B cell (primary cell): ENCODE data around the gene GRID2. TPM values are rescaled to one million over a fixed set of nuclear protein-coding genes. Genes with fewer than 3 reads are reported as not detected.

Experiments
- ATAC-seq: fragments of 200-7000 bp; cut with Tn5 transposase; one replicate; pipeline ENCODE4 v1.10.0; 2021; ENCODE audit warnings: low read depth, mild to moderate bottlenecking, moderate number of reproducible peaks, moderate library complexity
- CTCF ChIA-PET: fragments of 350-600 bp; sonication (Branson Sonifier 250); formaldehyde crosslinking; loops from one replicate; lab custom pipeline; 2021; ENCODE audit warnings: antibody characterized with exemption, inconsistent platforms; lab: Charles Lee
- POLR2A ChIA-PET: fragments of 350-600 bp; sonication (Branson Sonifier 250); formaldehyde crosslinking; loops from one replicate; lab custom pipeline; 2021; ENCODE audit warnings: antibody characterized with exemption; lab: Charles Lee
- DNase-seq: peaks from one replicate; pipeline ENCODE4 v3.0.0; 2013
- H2AFZ ChIP-seq: 2 replicates; pipeline ENCODE4 v1.6.1; 2012; ENCODE audit warnings: mild to moderate bottlenecking, low read depth, low read length; ENCODE audit not compliant: insufficient read depth, poor library complexity, severe bottlenecking
- H3K27ac ChIP-seq, 2 donors: 1 replicate in 1 of 2; 2 replicates in 1 of 2; pipeline ENCODE4 v1.5.1; 2012 to 2013; ENCODE audit warnings: low read length in 2 of 2, mild to moderate bottlenecking in 2 of 2, moderate library complexity in 1 of 2
- H3K27me3 ChIP-seq, 4 experiments: fragments of 200-600 bp in 1 of 4; sonication (generic) in 1 of 4; replicated peaks in 1 of 4; 1 replicate in 2 of 4; 2 replicates in 2 of 4; pipeline versions ENCODE4 v1.6.1 to v1.7.0; 2013 to 2016; ENCODE audit warnings: low read length in 3 of 4, mild to moderate bottlenecking in 2 of 4, mixed read lengths in 1 of 4, moderate library complexity in 1 of 4; ENCODE audit not compliant: insufficient read depth in 4 of 4, control insufficient read depth in 3 of 4; ENCODE audit errors: control extremely low read depth in 1 of 4
- H3K36me3 ChIP-seq, 2 experiments: replicated peaks in 1 of 2; 1 replicate in 1 of 2; 2 replicates in 1 of 2; pipeline versions ENCODE4 v1.6.1 to v1.7.1; 2013; ENCODE audit warnings: low read length in 1 of 2; ENCODE audit not compliant: insufficient read depth in 2 of 2, control insufficient read depth in 1 of 2; ENCODE audit errors: control extremely low read depth in 1 of 2, extremely low read depth in 1 of 2
- H3K4me1 ChIP-seq, 2 donors: fragments of 200-600 bp in 1 of 2; sonication (generic) in 1 of 2; 1 replicate in 1 of 2; 2 replicates in 1 of 2; pipeline versions ENCODE4 v1.5.1 to v1.6.1; 2013 to 2017; ENCODE audit warnings: low read length in 2 of 2; ENCODE audit not compliant: control insufficient read depth in 2 of 2, insufficient read depth in 2 of 2
- H3K4me2 ChIP-seq: replicated peaks from 2 replicates; pipeline ENCODE3; 2012; ENCODE audit warnings: mild to moderate bottlenecking, low read depth, low read length; ENCODE audit not compliant: poor library complexity, severe bottlenecking
- H3K4me3 ChIP-seq, 5 experiments: fragments of 200-600 bp in 1 of 5; sonication (generic) in 1 of 5; 1 replicate in 3 of 5; 2 replicates in 2 of 5; pipeline versions ENCODE4 v1.5.1 to v1.7.0; 2011 to 2016; ENCODE audit warnings: low read length in 4 of 5, mild to moderate bottlenecking in 4 of 5, low read depth in 2 of 5, control low read depth in 1 of 5, moderate library complexity in 1 of 5; ENCODE audit not compliant: insufficient read depth in 1 of 5; ENCODE audit errors: control extremely low read depth in 1 of 5, extremely low read depth in 1 of 5
- H3K79me2 ChIP-seq: fragments of 200-600 bp; sonication (generic); one replicate; pipeline ENCODE4 v1.6.0; 2016; ENCODE audit warnings: low read length; ENCODE audit not compliant: control insufficient read depth, insufficient read depth
- H3K9ac ChIP-seq: fragments of 200-600 bp; sonication (generic); 2 replicates; pipeline ENCODE4 v1.6.1; 2017; ENCODE audit warnings: mild to moderate bottlenecking, low read length, moderate library complexity
- H3K9me3 ChIP-seq, 3 donors: one replicate each; pipeline versions ENCODE4 v1.6.1 to v1.7.1; 2013; ENCODE audit warnings: low read length in 2 of 3; ENCODE audit not compliant: control insufficient read depth in 2 of 3, insufficient read depth in 1 of 3; ENCODE audit errors: control extremely low read depth in 1 of 3
- H4K20me1 ChIP-seq: 2 replicates; pipeline ENCODE4 v1.6.0; 2012; ENCODE audit warnings: mild to moderate bottlenecking, low read length; ENCODE audit not compliant: insufficient read depth, control insufficient read depth, poor library complexity, severe bottlenecking
- H3K27ac Mint-ChIP-seq: one replicate; pipeline ENCODE4 v1.8.0; 2021; ENCODE audit warnings: mixed read lengths
- H3K27me3 Mint-ChIP-seq: one replicate; pipeline ENCODE4 v1.8.0; 2021; ENCODE audit warnings: mixed read lengths
- H3K4me1 Mint-ChIP-seq: one replicate; pipeline ENCODE4 v1.8.0; 2021; ENCODE audit warnings: mixed read lengths
- H3K4me3 Mint-ChIP-seq: one replicate; pipeline ENCODE4 v1.8.0; 2021; ENCODE audit warnings: mixed read lengths
- H3K9me3 Mint-ChIP-seq: one replicate; pipeline ENCODE4 v1.8.0; 2022; ENCODE audit warnings: mixed read lengths; ENCODE audit not compliant: insufficient read depth
- CTCF ChIP-seq: fragments of 200-600 bp; IDR thresholded peaks from one replicate; pipeline ENCODE4 v1.8.0; 2022; ENCODE audit warnings: antibody characterized with exemption, mild to moderate bottlenecking
- EZH2 ChIP-seq: IDR thresholded peaks from 2 replicates; pipeline ENCODE4 v1.6.1; 2012; ENCODE audit warnings: borderline replicate concordance, low read depth, mild to moderate bottlenecking, moderate library complexity, low read length; ENCODE audit not compliant: insufficient read depth, poor library complexity, severe bottlenecking
- WGBS: methylation state at CpG from one replicate; pipeline ENCODE4 v1.1.5; 2013; ENCODE audit warnings: missing lambda C conversion rate; ENCODE audit not compliant: insufficient coverage; 5-methylcytosine and 5-hydroxymethylcytosine counted together
- intact Hi-C: fragments of 100-400 bp; cut with micrococcal nuclease; formaldehyde crosslinking; loops from one replicate; pipeline ENCODE4 v1.10.0; 2022
- polyA plus RNA-seq: library from polyadenylated mRNA; depleted of rRNA; stranded (reverse); fragments of >200 nt; gene quantifications from 2 replicates; pipeline ENCODE4 v1.2.3, GENCODE V29; 2012
- total RNA-seq, 2 donors: library from RNA; stranded (reverse); fragments of 120-200 nt in 1 of 2; gene quantifications; 1 replicate in 1 of 2; 2 replicates in 1 of 2; pipeline versions ENCODE4 v1.2.3 to v1.2.4, GENCODE V29; 2013 to 2022

GRID2 gene
- total and polyA plus RNA-seq, 2 donors (not counting 1 experiment from before 2014, with no cell fraction given) = not detected

- no peak for ATAC-seq
- Histone ChIP-seq H3K4me3 (no peak overlapping the region), H3K27ac (no peak overlapping the region), H3K36me3 (no peaks in the 10 kb centered on the region), H4K20me1 (no peaks in the 10 kb centered on the region), H3K9me3 (no peaks in the 10 kb centered on the region), H3K4me1 (no peaks in the 10 kb centered on the region), H2AFZ (no peak overlapping the region), H3K9ac (no peak overlapping the region), H3K79me2 (no peaks in the 10 kb centered on the region), H3K4me2 (no peak overlapping the region), H3K27me3 (no peaks in the 10 kb centered on the region)
- no peak for TF ChIP-seq CTCF
- no peak for TF ChIP-seq EZH2
- no peaks in the 10 kb centered on the region for H3K4me1 Mint-ChIP-seq
- intact Hi-C loops = no loop called here
- no peaks in the 10 kb centered on the region for H3K27me3 Mint-ChIP-seq
- ChIA-PET CTCF (no interaction called here), POLR2A (interaction anchor here (0.6 kb wide), 1 partner anchor 1996 kb away, joined by 3 read pairs; no protein-coding TSS in a partner anchor)
- no peak overlapping the region for H3K4me3 Mint-ChIP-seq
- no peak for DNase-seq
- peaks cover 3% of the 10 kb centered on the region for H3K9me3 Mint-ChIP-seq
- no peak overlapping the region for H3K27ac Mint-ChIP-seq
Observed at GRCh38 chr4:92657695-92658094, 353.9 kb downstream of the GRID2 start.

GRCh38 chr4:92658318-92658717 is 354.6 kb downstream of the GRID2 start:
- ChIA-PET POLR2A (interaction anchor here (0.6 kb wide), 1 partner anchor 1996 kb away, joined by 3 read pairs; no protein-coding TSS in a partner anchor), CTCF (no interaction called here)
- Histone ChIP-seq H3K4me3 (no peak overlapping the region), H4K20me1 (no peaks in the 10 kb centered on the region), H3K9ac (no peak overlapping the region), H2AFZ (no peak overlapping the region), H3K9me3 (no peaks in the 10 kb centered on the region), H3K36me3 (no peaks in the 10 kb centered on the region), H3K4me2 (no peak overlapping the region), H3K27ac (no peak overlapping the region), H3K79me2 (no peaks in the 10 kb centered on the region), H3K27me3 (no peaks in the 10 kb centered on the region), H3K4me1 (no peaks in the 10 kb centered on the region)
- no peaks in the 10 kb centered on the region for H3K27me3 Mint-ChIP-seq
- H3K4me1 Mint-ChIP-seq = no peaks in the 10 kb centered on the region
- no peak overlapping the region for H3K4me3 Mint-ChIP-seq
- H3K27ac Mint-ChIP-seq = no peak overlapping the region
- intact Hi-C loops = no loop called here
- DNase-seq (no peak), ATAC-seq (no peak)
- no CpG with 5 or more reads among the region's 2 CpGs for WGBS
- TF ChIP-seq EZH2 (no peak), CTCF (no peak)
- peaks cover 3% of the 10 kb centered on the region for H3K9me3 Mint-ChIP-seq
